ENCODE results near the gene ZNF408.

GRCh38 chr11:46690702-46691101 lies 10.1 kb upstream of the ZNF408 start:
- TF ChIP-seq CTCF (IDR thresholded peaks at IDR 0.05) = no peak
- TF ChIP-seq ZBTB33 (IDR thresholded peaks at IDR 0.05; ENCODE audit: borderline replicate concordance, low read depth) = no peak
- no peak for TF ChIP-seq NRF1 (IDR thresholded peaks at IDR 0.05; ENCODE audit: low read depth, low read length)
- TF ChIP-seq EP300 (IDR thresholded peaks at IDR 0.05; ENCODE audit: borderline replicate concordance in 1 of 2, low read depth in 1 of 2, low read length in 1 of 2) = no peak
